PFSK-1 (cell line): ENCODE measurements around the gene PHLDB3.

ENCODE experiments used
- FOXP2 ChIP-seq: optimal IDR thresholded peaks from 2 replicates; pipeline ENCODE3; 2011; ENCODE audit warnings: borderline replicate concordance, control low read depth, inconsistent platforms; ENCODE audit not compliant: insufficient read depth; ENCODE audit errors: extremely low read length, extremely low read depth
- POLR2AphosphoS5 ChIP-seq: IDR thresholded peaks from 2 replicates; pipeline ENCODE4 v1.6.1; 2012; ENCODE audit warnings: low read depth, mild to moderate bottlenecking, control low read depth, low read length, moderate library complexity
- REST ChIP-seq, 2 experiments: IDR thresholded peaks; 2 replicates each; pipeline versions ENCODE4 v1.6.1 to v1.8.0; 2011 to 2012; ENCODE audit warnings: low read depth in 2 of 2, low read length in 2 of 2, control low read depth in 1 of 2, inconsistent platforms in 1 of 2, mild to moderate bottlenecking in 1 of 2, moderate library complexity in 1 of 2; ENCODE audit not compliant: insufficient read depth in 1 of 2
- SIN3A ChIP-seq: IDR thresholded peaks from 2 replicates; pipeline ENCODE4 v1.6.1; 2012; ENCODE audit warnings: mild to moderate bottlenecking, low read length, moderate library complexity, borderline replicate concordance; ENCODE audit not compliant: insufficient read depth
- TAF1 ChIP-seq: IDR thresholded peaks from 2 replicates; pipeline ENCODE4 v1.6.1; 2012; ENCODE audit warnings: low read length, control low read depth, borderline replicate concordance; ENCODE audit not compliant: insufficient read depth

The PHLDB3 gene

GRCh38 chr19:43439032-43439708 is 65.4 kb downstream of the PHLDB3 start:
- no peak for TF ChIP-seq POLR2AphosphoS5
- TF ChIP-seq TAF1, result no peak
- TF ChIP-seq REST (IDR thresholded peaks at IDR 0.05; ENCODE audit: insufficient read depth in 1 of 2, low read depth in 2 of 2, low read length in 2 of 2), result no peak
- no peak for TF ChIP-seq SIN3A
- no peak for TF ChIP-seq FOXP2

GRCh38 chr19:43438291-43439031 is 66.1 kb downstream of the PHLDB3 start:
- TF ChIP-seq TAF1 (peak; percentile 30; the same call in 1 of the 2 replicates), SIN3A (peak; percentile 80; the same call in 1 of the 2 replicates), FOXP2 (no peak), REST (IDR thresholded peaks at IDR 0.05; ENCODE audit: insufficient read depth in 1 of 2, low read depth in 2 of 2, low read length in 2 of 2) (no peak), POLR2AphosphoS5 (0 out of 2 replicates have a peak, but pooled peaks have one; percentile 30)

- TF ChIP-seq POLR2AphosphoS5 (no peak), FOXP2 (no peak), REST (IDR thresholded peaks at IDR 0.05; ENCODE audit: insufficient read depth in 1 of 2, low read depth in 2 of 2, low read length in 2 of 2) (no peak), TAF1 (no peak), SIN3A (no peak)
These were observed 66.8 kb downstream of the PHLDB3 start for GRCh38 chr19:43437712-43438111.

- TF ChIP-seq SIN3A (no peak), TAF1 (no peak), POLR2AphosphoS5 (no peak), REST (IDR thresholded peaks at IDR 0.05; ENCODE audit: insufficient read depth in 1 of 2, low read depth in 2 of 2, low read length in 2 of 2) (no peak), FOXP2 (no peak)
These were observed 68.8 kb downstream of the PHLDB3 start for GRCh38 chr19:43435775-43436174.
